ENCODE data around the gene SLC4A1AP. TPM values are rescaled to one million over a fixed set of nuclear protein-coding genes. Genes with fewer than 3 reads are reported as not detected.
"Not testable (repeated sequence)": the region's sequence is repeated elsewhere in the genome, so short reads cannot be mapped to it uniquely, and the experiment has no call there.

SLC4A1AP gene
- total RNA-seq = 10 to 100 TPM; 25.1 to 27.4 TPM

DNA sequence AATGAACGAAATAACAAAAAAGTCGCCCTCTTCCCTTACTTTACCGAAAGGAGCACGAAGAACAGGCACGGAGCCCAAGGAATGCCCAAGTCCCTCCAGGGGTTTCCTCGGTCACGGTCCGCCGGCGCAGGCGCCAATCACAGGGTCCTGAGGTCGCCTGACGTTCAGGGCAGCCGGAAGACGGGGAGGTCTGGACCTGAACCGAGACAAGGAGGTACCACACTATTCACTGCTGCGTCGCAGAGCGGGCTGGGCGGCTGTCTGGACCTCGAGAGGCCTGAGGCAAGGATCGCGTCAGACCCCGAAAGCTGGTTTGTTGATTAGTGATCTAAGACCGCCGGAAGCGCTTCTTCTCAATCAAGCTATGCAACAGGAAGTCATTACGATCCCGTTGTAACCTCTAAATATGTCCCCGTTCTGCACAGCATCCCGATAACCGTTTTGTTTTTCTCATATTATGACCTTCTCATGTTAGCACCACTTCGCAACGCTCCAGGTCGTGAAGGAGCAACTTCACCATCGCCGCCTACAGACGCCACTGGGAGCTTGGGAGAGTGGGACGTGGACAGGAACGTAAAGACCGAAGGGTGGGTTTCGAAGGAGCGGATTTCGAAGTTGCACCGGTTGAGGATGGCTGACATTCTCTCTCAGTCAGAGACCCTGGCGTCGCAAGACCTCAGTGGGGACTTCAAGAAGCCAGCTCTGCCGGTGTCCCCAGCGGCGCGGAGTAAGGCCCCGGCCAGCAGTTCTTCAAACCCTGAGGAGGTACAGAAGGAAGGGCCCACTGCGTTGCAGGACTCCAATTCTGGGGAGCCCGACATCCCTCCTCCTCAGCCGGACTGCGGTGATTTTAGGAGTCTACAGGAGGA, at the start of gene SLC4A1AP, which contains the start of gene SUPT7L:
Gene SLC4A1AP, plus strand, starts transcription at position 605 of the 869 bp plus-strand sequence. Its CDS starts 26 bp downstream, at position 631.
Gene SUPT7L, minus strand, starts transcription at position 330 of the 869 bp plus-strand sequence. CDS start 1,422 bp downstream, outside the sequence.
- ATAC-seq (ENCODE audit: low read depth) = peak; percentile 77
- H3K27ac Mint-ChIP-seq = peak within 1 kb of the TSS; percentile 100
- peaks cover 34% of the 10 kb centered on the region for H3K4me1 Mint-ChIP-seq
- peaks cover 21% of the 10 kb centered on the region for H3K36me3 Mint-ChIP-seq
- peak within 1 kb of the TSS; percentile 99 for H3K4me3 Mint-ChIP-seq
- H3K27me3 Mint-ChIP-seq = no peaks in the 10 kb centered on the region
- peak; percentile 82 for DNase-seq
- H3K9me3 Mint-ChIP-seq = no peaks in the 10 kb centered on the region
- POLR2A ChIA-PET = interaction anchor here (0.8 to 2.0 kb wide), 12 partner anchors 13 to 309 kb away, joined by 3 to 12 read pairs (median 6); partner anchors contain the start of genes CCDC121, GPN1, NRBP1 and PPM1G

DNA sequence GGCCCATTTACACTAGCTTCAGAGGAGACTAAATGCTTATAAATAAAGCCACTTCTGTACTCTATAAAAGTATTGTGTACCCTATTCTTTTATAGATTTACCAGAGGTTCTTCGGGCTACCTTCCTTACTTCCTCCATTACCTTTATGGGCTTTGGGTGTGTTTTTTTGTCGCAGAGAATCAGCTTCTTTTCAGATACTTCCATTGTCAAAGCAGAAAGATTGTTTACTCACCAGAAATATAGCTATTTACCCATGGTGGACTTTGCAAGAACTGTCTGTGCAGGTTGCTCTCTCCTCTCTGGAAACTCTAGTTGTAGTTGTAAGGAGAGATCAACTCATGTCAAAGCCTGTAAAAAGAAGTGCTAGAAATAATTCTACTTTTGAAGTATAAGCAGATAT, 49.7 kb upstream of the SLC4A1AP start:
- DNase-seq = no peak
- no peak for ATAC-seq (ENCODE audit: low read depth)
- Mint-ChIP-seq H3K4me3 (no peak overlapping the region), H3K4me1 (no peaks in the 10 kb centered on the region), H3K27ac (no peak overlapping the region), H3K27me3 (no peaks in the 10 kb centered on the region), H3K9me3 (no peaks in the 10 kb centered on the region), H3K36me3 (peaks cover 37% of the 10 kb centered on the region)
- POLR2A ChIA-PET = no interaction called here

- no peak for ATAC-seq (ENCODE audit: low read depth)
- H3K4me3 Mint-ChIP-seq = no peak overlapping the region
- no peaks in the 10 kb centered on the region for H3K27me3 Mint-ChIP-seq
- H3K27ac Mint-ChIP-seq = no peak overlapping the region
- no peaks in the 10 kb centered on the region for H3K4me1 Mint-ChIP-seq
- POLR2A ChIA-PET = interaction anchor here (1.2 kb wide), 1 partner anchor 10 kb away, joined by 3 read pairs; no protein-coding TSS in a partner anchor
- H3K9me3 Mint-ChIP-seq = no peaks in the 10 kb centered on the region
- DNase-seq = no peak
- peaks cover 38% of the 10 kb centered on the region for H3K36me3 Mint-ChIP-seq
Observed at GRCh38 chr2:27615316-27615715, 48.4 kb upstream of the SLC4A1AP start.

DNA sequence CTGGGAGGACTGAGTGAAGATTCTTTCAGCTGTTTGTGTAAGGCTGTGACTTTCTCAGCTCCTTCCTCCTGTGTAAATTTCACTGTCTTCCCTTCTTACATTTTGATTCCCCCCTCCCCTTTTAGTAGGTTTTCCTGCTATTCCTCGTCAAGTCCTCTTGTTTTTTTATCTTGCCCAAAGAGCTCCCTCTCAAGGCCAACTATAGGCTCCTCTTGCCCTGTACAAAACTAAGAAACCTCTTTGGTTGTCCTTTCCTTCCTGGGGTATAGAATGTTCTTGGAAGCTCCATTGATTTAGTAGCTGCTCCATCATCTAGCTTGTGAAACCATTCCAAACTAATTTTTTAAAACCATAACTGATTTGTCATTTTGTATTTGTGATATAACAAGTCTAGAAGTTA, 42.2 kb upstream of the SLC4A1AP start:
- Mint-ChIP-seq H3K27me3 (no peaks in the 10 kb centered on the region), H3K4me3 (no peak overlapping the region), H3K36me3 (peaks cover 41% of the 10 kb centered on the region), H3K27ac (peak overlapping the region; percentile 24), H3K4me1 (peaks cover 4% of the 10 kb centered on the region), H3K9me3 (no peaks in the 10 kb centered on the region)
- DNase-seq (no peak), ATAC-seq (ENCODE audit: low read depth) (no peak)
- POLR2A ChIA-PET = no interaction called here

DNA sequence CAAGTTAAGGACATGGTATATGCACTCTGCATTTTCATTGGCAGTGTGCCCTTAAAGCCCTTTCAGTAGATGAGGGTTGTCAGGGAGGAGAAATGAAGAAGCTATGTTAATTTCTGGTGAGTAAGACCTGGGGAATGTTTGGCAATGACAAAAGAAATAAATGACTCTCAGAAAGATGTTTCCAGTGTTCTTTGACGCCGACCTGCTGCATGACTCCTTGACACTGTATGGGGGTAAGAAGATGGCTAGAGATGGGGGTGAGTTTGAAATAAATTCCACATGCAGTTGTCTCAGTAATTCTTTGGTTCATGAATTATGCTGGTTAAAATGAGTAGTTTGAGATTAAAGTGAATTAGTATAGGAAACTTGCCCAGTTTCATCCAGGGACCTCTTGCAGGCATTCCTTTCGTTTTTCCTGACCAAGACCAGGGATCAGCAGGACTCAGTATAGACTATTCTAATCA, 40.7 kb upstream of the SLC4A1AP start:
- H3K27me3 Mint-ChIP-seq = no peaks in the 10 kb centered on the region
- no peaks in the 10 kb centered on the region for H3K9me3 Mint-ChIP-seq
- ATAC-seq (ENCODE audit: low read depth) (no peak), DNase-seq (no peak)
- POLR2A ChIA-PET = no interaction called here
- H3K4me1 Mint-ChIP-seq = peaks cover 15% of the 10 kb centered on the region
- peak overlapping the region; percentile 3 for H3K27ac Mint-ChIP-seq
- H3K36me3 Mint-ChIP-seq = peaks cover 33% of the 10 kb centered on the region
- H3K4me3 Mint-ChIP-seq = no peak overlapping the region

DNA sequence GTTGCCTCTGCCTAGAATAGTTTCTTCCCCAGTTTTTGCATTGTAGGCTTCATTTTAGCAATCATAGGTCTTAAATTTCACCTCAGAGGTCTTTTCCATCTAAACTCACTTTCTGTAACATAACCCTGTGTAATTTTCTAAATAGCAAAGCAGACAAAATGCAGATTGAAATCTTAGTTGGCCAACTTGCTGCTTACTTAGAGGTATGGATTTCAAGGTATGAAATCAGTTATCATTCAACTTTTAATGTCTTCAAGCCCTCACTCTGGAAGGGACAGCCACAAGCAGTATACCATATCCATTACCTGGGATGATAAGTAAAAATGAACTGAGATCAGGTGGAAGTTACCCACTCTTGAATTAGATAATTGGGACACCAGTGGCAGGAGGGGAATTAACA, 38.7 kb upstream of the SLC4A1AP start:
- Mint-ChIP-seq H3K4me1 (peaks cover 17% of the 10 kb centered on the region), H3K36me3 (peaks cover 29% of the 10 kb centered on the region), H3K4me3 (no peak overlapping the region), H3K27ac (no peak overlapping the region), H3K27me3 (no peaks in the 10 kb centered on the region), H3K9me3 (no peaks in the 10 kb centered on the region)
- DNase-seq (no peak), ATAC-seq (ENCODE audit: low read depth) (no peak)
- POLR2A ChIA-PET = interaction anchor here (1.6 kb wide), 1 partner anchor 10 kb away, joined by 3 read pairs; no protein-coding TSS in a partner anchor

DNA sequence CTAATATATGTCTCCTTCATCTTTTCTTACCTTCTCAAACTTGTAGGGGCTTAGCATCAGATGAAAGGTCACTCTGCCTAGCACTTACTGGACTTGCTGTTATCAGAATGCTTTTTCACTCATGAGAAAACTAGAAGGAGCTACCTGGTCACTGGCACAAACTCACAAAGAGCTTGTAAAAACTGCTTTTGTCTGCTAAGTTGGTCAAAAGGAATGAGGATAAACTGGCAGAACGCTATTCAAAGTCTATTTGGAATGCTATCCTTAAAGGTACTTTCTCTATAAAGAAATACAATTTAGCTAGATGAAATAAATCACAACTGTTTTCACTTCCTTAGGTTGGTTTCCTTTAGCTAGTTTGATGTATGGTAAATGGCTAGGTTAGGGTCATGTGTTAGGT, 37.4 kb upstream of the SLC4A1AP start:
- H3K4me1 Mint-ChIP-seq = peaks cover 17% of the 10 kb centered on the region
- H3K27me3 Mint-ChIP-seq; H3K4me3 Mint-ChIP-seq; H3K27ac Mint-ChIP-seq; ATAC-seq (ENCODE audit: low read depth); DNase-seq; H3K9me3 Mint-ChIP-seq: not testable (repeated sequence)
- peaks cover 33% of the 10 kb centered on the region for H3K36me3 Mint-ChIP-seq
- POLR2A ChIA-PET = interaction anchor here (1.2 kb wide), 1 partner anchor 217 kb away, joined by 3 read pairs; the partner anchor contains the start of gene PPM1G

DNA sequence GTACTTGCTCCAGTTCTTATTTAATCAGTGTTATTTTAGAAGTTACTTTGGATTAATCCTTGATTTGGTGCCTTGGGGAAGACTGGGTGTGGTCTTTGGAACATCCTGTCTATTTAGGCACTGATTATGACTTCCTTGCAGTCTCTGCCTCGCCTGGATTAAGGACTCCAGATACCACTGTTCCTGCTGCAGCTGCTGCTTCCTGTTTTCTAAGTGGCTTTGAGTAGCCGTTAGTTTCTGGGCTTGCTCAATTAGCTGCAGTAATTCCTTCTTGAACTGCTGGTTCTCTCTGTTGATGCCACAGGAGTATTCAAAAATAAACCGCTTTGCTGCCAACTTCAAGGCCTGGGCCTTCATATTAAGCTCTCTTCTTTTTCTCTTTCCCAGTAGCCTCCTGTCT, 36.8 kb upstream of the SLC4A1AP start:
- not testable (repeated sequence) for H3K9me3 Mint-ChIP-seq; H3K4me3 Mint-ChIP-seq; DNase-seq; H3K27me3 Mint-ChIP-seq; ATAC-seq (ENCODE audit: low read depth)
- peaks cover 28% of the 10 kb centered on the region for H3K36me3 Mint-ChIP-seq
- POLR2A ChIA-PET = interaction anchor here (1.2 to 2.6 kb wide), 2 partner anchors 44 to 217 kb away, joined by 3 to 11 read pairs; partner anchors contain the start of genes PPM1G and ZNF512
- H3K27ac Mint-ChIP-seq = peak overlapping the region; percentile 37
- H3K4me1 Mint-ChIP-seq = peaks cover 18% of the 10 kb centered on the region

DNA sequence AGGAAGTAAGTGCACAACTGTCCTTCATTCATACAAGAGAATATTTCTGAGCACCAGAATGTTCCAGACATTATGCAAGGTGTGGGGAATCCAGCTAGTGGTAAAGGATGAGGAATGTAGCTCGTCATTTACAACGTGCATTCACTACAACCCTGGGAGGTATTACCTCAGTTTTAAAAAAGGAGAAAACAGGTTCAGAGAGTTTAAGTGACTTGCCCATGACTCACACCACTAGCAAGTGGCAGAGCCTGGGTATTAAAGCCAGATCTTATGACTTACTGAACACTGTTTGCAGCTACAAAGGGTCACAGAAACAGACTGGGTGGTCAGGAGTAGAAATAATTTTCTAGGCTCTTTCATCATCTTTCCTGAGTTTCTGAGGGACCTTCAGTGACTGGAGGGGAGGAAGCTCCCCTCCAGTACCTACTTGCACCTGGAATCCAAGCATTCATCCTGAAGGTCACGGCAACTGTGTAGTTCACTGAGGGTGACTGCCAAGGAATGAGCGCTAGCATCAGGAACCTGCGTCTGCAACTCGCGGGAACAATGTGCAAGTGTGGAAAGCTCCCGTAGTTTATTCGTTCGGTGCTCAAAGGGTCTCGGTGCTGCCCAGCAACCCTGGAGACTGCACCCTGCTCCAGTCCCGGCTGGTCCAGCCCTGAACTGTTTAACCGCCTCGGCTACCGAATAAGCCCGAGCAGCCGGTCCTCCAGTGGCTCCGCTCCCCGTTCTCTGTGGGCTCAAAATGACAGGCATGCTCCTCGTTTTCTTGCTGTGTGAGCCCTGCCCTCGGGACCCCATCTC, 35.5 kb upstream of the SLC4A1AP start:
- POLR2A ChIA-PET = interaction anchor here (0.6 to 2.9 kb wide), 13 partner anchors 10 to 276 kb away, joined by 3 to 15 read pairs (median 4); partner anchors contain the start of genes NRBP1, PPM1G, SLC4A1AP and SUPT7L
- Mint-ChIP-seq H3K4me3 (no peak overlapping the region), H3K36me3 (peaks cover 24% of the 10 kb centered on the region), H3K4me1 (peaks cover 18% of the 10 kb centered on the region), H3K9me3 (no peaks in the 10 kb centered on the region), H3K27me3 (no peaks in the 10 kb centered on the region), H3K27ac (no peak overlapping the region)
- ATAC-seq (ENCODE audit: low read depth) (peak; percentile 41), DNase-seq (no peak)

DNA sequence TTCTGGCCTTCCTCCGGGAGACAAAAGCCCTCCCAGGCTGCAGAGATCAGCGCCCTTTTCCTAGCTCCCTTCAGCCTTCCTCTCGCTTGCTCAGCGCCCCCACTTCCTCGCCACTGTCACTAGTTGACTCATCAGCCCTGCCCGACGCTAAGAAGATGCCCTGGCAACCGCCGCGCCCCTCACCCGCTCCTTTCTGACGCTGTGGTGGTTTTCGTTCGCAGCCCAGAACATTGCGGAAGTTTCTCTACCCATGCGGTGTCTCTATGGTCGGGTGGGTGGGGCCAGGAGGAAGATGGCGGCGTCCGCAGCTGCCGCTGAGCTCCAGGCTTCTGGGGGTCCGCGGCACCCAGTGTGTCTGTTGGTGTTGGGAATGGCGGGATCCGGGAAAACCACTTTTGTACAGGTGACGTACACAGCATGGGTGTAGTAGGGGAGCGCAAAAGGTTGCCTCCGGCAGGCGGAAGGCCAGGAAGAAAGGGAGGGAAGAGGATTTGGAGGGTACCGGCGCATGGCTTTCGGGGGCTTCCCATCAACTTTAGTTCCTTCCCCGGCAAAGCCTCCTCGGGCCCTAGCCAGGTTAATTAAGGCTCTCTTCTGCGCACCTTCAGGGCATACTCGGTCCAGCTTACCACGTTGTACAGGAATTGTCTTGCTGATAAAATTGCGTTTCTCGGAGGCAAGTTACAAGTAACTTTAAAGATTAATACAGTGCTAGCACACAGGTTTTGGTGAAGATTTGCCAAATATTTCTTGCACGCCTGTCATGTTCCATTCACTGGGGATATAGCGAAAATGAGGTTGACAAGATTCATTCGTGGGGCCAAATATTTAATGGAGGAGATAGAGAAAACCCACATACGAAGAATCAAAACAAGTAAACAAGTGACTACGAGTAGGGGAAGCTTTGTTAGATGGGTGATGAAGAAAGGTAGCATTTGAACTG, 34.7 kb upstream of the SLC4A1AP start, which contains the start of the genes CCDC121 and GPN1:
Gene CCDC121, minus strand, starts transcription at position 246 of the 943 bp plus-strand sequence. CDS start 1,213 bp downstream, outside the sequence.
Gene GPN1, plus strand, starts transcription at position 284 of the 943 bp plus-strand sequence. Its CDS starts 9 bp downstream, at position 293.
- Mint-ChIP-seq H3K9me3 (no peaks in the 10 kb centered on the region), H3K4me1 (peaks cover 18% of the 10 kb centered on the region), H3K4me3 (no peak within 1 kb of the TSS), H3K36me3 (peaks cover 27% of the 10 kb centered on the region), H3K27ac (no peak within 1 kb of the TSS), H3K27me3 (no peaks in the 10 kb centered on the region)
- DNase-seq (peak; percentile 92), ATAC-seq (ENCODE audit: low read depth) (peak; percentile 98)
- POLR2A ChIA-PET = interaction anchor here (0.6 to 2.9 kb wide), 11 partner anchors 24 to 249 kb away, joined by 3 to 15 read pairs (median 4); partner anchors contain the start of genes NRBP1, PPM1G, SLC4A1AP and SUPT7L

GRCh38 chr2:27630257-27630656, 33.4 kb upstream of the SLC4A1AP start:
- not testable (repeated sequence) for H3K4me3 Mint-ChIP-seq

DNA sequence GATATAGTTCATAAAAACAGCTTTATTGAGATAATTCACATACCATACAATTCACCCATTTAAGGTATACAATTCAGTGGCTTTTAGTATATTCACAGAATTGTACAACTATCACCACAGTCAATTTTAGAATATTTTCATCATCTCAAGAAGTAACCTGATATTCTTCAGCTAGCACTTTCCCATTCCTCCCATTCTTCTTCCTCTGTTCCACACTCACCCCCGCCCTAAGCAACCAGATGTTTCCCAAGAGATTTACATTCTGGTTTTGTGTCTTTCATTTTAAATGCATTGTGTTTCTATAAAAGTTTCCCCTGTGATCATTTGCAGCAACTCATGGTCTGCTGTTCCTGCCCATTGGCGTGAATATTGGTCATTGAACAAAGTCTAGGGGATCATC, 29.4 kb upstream of the SLC4A1AP start:
- ATAC-seq (ENCODE audit: low read depth) (no peak), DNase-seq (no peak)
- Mint-ChIP-seq H3K27me3 (no peaks in the 10 kb centered on the region), H3K9me3 (no peaks in the 10 kb centered on the region), H3K36me3 (peaks cover 50% of the 10 kb centered on the region), H3K4me1 (peaks cover 15% of the 10 kb centered on the region), H3K27ac (no peak overlapping the region), H3K4me3 (no peak overlapping the region)
- POLR2A ChIA-PET = no interaction called here

More at GRCh38 chr2:27630257-27630656, 33.4 kb upstream of the SLC4A1AP start:
- POLR2A ChIA-PET = interaction anchor here (0.7 kb wide), 1 partner anchor 183 kb away, joined by 7 read pairs; no protein-coding TSS in a partner anchor
- H3K27me3 Mint-ChIP-seq; DNase-seq; H3K9me3 Mint-ChIP-seq; H3K27ac Mint-ChIP-seq; ATAC-seq (ENCODE audit: low read depth): not testable (repeated sequence)
- Mint-ChIP-seq H3K36me3 (peaks cover 33% of the 10 kb centered on the region), H3K4me1 (peaks cover 20% of the 10 kb centered on the region)
